AG10803 (cell line): ENCODE measurements around the gene C19orf12.
A peak's percentile ranks its signal among the peaks of the same experiment; 100 is the strongest.

Source experiments
- DNase-seq: peaks from one replicate; pipeline ENCODE4 v3.0.0; 2010; ENCODE audit warnings: low read depth
- H3K4me3 ChIP-seq: 2 replicates; pipeline ENCODE4 v1.5.1; 2011; ENCODE audit warnings: mild to moderate bottlenecking, low read length, control low read depth
- TF ChIP-seq, protein P1 (sequence below): conservative IDR thresholded peaks from 2 replicates; pipeline ENCODE4 v1.5.1; 2011; ENCODE audit warnings: mild to moderate bottlenecking, low read length, control low read depth, inconsistent platforms

Gene C19orf12

DNA sequence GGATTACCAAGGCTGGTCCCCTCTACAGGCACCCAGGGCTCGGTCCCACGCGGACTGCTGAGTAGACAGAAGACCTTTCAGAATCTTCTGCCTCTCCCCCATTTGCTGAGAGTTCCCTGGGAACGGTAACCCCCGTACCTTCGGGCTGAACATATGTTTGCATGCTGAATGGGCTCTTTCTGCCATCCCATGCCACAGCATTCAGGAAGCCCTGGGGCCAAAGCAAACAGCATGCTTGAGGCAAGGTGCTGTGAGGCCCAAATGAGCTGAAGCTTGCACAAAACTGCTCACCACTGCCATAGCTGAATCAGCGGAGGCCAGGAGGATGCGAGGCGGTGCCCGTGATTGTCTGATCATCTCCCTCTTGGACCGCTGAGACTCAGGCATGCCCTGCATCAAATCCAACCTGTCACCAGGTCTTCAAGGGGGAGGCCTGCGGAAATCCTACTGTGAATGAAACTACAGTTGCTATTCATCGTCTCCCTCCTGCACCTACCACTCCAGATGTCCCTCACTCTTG is 16.3 kb upstream of the C19orf12 start:
- H3K4me3 ChIP-seq = no peak overlapping the region
- TF ChIP-seq, protein P1, sequence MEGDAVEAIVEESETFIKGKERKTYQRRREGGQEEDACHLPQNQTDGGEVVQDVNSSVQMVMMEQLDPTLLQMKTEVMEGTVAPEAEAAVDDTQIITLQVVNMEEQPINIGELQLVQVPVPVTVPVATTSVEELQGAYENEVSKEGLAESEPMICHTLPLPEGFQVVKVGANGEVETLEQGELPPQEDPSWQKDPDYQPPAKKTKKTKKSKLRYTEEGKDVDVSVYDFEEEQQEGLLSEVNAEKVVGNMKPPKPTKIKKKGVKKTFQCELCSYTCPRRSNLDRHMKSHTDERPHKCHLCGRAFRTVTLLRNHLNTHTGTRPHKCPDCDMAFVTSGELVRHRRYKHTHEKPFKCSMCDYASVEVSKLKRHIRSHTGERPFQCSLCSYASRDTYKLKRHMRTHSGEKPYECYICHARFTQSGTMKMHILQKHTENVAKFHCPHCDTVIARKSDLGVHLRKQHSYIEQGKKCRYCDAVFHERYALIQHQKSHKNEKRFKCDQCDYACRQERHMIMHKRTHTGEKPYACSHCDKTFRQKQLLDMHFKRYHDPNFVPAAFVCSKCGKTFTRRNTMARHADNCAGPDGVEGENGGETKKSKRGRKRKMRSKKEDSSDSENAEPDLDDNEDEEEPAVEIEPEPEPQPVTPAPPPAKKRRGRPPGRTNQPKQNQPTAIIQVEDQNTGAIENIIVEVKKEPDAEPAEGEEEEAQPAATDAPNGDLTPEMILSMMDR = no peak
- DNase-seq = no peak

- H3K4me3 ChIP-seq = no peak overlapping the region
- TF ChIP-seq, protein P1 = no peak
- DNase-seq = no peak
Measured at GRCh38 chr19:29727906-29728305, 12.8 kb upstream of the C19orf12 start.

GRCh38 chr19:29724746-29725145 is 9.7 kb upstream of the C19orf12 start:
- H3K4me3 ChIP-seq = no peak overlapping the region
- TF ChIP-seq, protein P1 = no peak
- DNase-seq = no peak

- TF ChIP-seq, protein P1 = no peak
- peak overlapping the region; percentile 15; the same call in 1 of the 2 replicates for H3K4me3 ChIP-seq
- no peak for DNase-seq
Measured at GRCh38 chr19:29724102-29724641, 9.1 kb upstream of the C19orf12 start.

DNA sequence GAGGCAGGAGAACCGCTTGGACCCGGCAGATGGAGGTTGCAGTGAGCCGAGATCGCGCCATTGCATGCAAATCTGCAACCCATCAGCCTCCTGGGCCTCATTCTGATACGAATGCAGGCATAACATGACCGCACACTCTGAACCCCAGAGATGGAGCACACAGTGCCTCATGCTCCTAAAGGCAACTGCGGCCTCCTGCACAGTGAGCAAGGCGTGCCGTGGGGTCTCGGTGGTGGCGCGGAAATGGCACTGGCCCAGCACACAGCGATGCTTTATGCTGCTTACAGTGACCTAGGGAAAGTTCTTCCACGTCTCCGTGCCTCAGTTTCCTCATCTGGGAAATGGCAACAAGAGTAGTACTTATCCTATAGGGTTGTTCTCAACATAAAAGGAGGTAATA is 2.0 kb upstream of the C19orf12 start:
- no peak for DNase-seq
- TF ChIP-seq, protein P1 = no peak
- H3K4me3 ChIP-seq = no peak overlapping the region

- TF ChIP-seq, protein P1 = no peak
- peak overlapping the region; percentile 87 for H3K4me3 ChIP-seq
- DNase-seq = no peak
Measured at GRCh38 chr19:29715701-29716581, 880 bp upstream of the C19orf12 start.
